AG04450 (cell line): ENCODE data around the gene UBTD1. TPM values are rescaled to one million over a fixed set of nuclear protein-coding genes. Genes with fewer than 3 reads are reported as not detected.

Experiments
- CTCF ChIA-PET: fragments of 300-600, 350-600 bp; formaldehyde crosslinking; extraction: SDS; loops from one replicate; lab custom pipeline; 2022; ENCODE audit warnings: antibody characterized with exemption, inconsistent platforms; lab: Charles Lee
- POLR2A ChIA-PET: fragments of 350-600 bp; formaldehyde crosslinking; extraction: SDS; loops from one replicate; lab custom pipeline; 2021; ENCODE audit warnings: antibody characterized with exemption, inconsistent platforms; lab: Yijun Ruan, JAX
- DNase-seq: peaks from one replicate; pipeline ENCODE4 v3.0.0-alpha.2; 2011; ENCODE audit warnings: low read depth, low spot score
- H3K27ac ChIP-seq: one replicate; pipeline ENCODE4 v1.5.1; 2012; ENCODE audit warnings: low read depth, low read length, control low read depth
- H3K27me3 ChIP-seq: one replicate; pipeline ENCODE4 v1.6.0; 2012; ENCODE audit warnings: low read length; ENCODE audit not compliant: control insufficient read depth, insufficient read depth
- H3K4me3 ChIP-seq: 2 replicates; pipeline ENCODE4 v1.5.1; 2011; ENCODE audit warnings: mild to moderate bottlenecking, low read depth, low read length, control low read depth
- H3K9me3 ChIP-seq: 2 replicates; pipeline ENCODE4 v1.5.1; 2012; ENCODE audit warnings: low read length; ENCODE audit not compliant: control insufficient read depth, insufficient read depth
- CTCF ChIP-seq: IDR thresholded peaks from 2 replicates; pipeline ENCODE4 v1.5.1; 2011; ENCODE audit warnings: low read depth, low read length, control low read depth, inconsistent platforms
- polyA minus RNA-seq: library from RNA; depleted of rRNA, polyadenylated mRNA; stranded (reverse); fragments of >200 nt; gene quantifications from 2 replicates; pipeline ENCODE4 v1.2.3, GENCODE V29; 2011; rRNA and poly(A)+ RNA removed
- polyA plus RNA-seq: library from polyadenylated mRNA; depleted of rRNA; stranded (reverse); fragments of >200 nt; gene quantifications from 2 replicates; pipeline ENCODE4 v1.2.3, GENCODE V29; 2011; rRNA removed

The UBTD1 gene, protein sequence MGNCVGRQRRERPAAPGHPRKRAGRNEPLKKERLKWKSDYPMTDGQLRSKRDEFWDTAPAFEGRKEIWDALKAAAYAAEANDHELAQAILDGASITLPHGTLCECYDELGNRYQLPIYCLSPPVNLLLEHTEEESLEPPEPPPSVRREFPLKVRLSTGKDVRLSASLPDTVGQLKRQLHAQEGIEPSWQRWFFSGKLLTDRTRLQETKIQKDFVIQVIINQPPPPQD
- polyA plus RNA-seq (15.5 and 20.3 TPM in 2 replicates), polyA minus RNA-seq (7.9 and 9.6 TPM in 2 replicates)

DNA sequence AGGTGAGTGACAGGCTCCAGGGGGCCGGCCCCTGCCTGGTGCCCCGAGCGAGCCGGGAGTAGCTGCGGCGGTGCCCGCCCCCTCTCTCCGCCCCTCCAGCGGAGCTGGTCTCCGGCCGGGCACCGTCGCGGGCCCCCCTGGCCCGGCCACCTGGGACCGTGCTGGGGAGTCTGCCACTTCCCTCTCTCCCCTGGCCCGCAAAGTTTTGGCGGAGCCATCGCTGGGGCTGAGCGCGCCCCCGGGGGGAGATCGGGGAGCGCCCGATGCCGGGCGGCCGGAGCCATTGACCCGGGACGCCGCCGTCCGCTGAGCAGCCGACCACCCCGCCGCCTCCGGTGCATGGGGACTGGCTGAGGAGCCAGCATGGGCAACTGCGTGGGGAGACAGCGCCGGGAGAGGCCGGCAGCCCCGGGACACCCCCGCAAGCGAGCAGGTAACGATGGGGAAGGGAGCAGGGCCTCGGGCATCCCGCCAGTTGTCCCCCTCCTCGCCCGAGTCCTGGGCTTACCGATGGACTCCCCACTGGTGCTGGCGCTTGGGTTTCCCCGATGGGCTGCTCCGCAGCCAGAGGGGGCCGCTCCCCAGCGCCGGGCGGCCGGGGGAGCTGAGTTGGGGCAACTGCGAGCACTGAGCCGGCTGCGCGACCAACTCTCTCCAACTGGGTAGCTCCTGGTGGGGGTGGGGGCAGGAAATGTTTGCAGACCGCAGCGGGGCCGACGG, at the start of gene UBTD1:
TSS of gene UBTD1 (plus strand) at position 84 of the 720 bp plus-strand sequence. CDS start at position 364, 280 bp downstream.
- no peaks in the 10 kb centered on the region for H3K27me3 ChIP-seq
- DNase-seq, result no peak
- ChIA-PET POLR2A (interaction anchor here (0.6 to 1.7 kb wide), 9 partner anchors 9 to 97 kb away, joined by 3 to 10 read pairs (median 4); no protein-coding TSS in a partner anchor), CTCF (interaction anchor here (0.5 to 3.1 kb wide), 13 partner anchors 9 to 143 kb away, joined by 3 to 26 read pairs (median 3); partner anchors contain the start of gene ANKRD2)
- TF ChIP-seq CTCF, result peak; percentile 21; the same call in 1 of the 2 replicates
- no peaks in the 10 kb centered on the region; the same call in 1 of the 2 replicates for H3K9me3 ChIP-seq
- H3K27ac ChIP-seq, result peak within 1 kb of the TSS; percentile 87
- peak within 1 kb of the TSS; percentile 78 for H3K4me3 ChIP-seq

DNA sequence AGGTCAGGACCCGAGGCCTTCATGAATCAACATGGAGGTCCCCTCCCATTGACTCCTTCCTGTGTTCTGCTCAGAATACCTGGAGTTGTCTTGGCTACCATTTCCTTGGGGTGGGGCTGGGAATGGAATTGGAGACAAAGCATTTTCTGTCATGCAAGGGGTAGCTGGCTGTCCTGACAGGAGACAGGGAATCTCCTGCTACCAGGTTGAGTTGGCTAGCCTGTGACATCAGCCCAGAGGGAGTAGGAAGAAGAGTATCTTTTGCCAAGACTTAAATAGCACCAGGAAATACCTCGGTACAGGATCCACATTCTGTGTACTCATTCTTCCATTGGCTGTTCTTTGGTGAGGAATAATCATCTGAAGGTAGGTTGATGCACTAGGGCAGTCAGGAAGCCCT, 47.9 kb upstream of the UBTD1 start:
- no peak for DNase-seq

DNA sequence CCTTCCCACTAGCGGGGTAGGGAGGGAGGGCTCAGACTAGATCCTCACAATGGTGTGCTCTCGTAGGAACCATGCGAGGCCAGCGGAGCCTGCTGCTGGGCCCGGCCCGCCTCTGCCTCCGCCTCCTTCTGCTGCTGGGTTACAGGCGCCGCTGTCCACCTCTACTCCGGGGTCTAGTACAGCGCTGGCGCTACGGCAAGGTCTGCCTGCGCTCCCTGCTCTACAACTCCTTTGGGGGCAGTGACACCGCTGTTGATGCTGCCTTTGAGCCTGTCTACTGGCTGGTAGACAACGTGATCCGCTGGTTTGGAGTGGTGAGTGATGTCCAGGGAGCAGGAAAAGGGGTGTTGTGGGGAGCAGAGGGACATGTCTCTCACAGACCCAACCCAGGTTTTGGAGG, 47.1 kb upstream of the UBTD1 start:
- Histone ChIP-seq H3K27ac (no peak overlapping the region), H3K4me3 (no peak overlapping the region), H3K27me3 (no peaks in the 10 kb centered on the region), H3K9me3 (no peaks in the 10 kb centered on the region)
- TF ChIP-seq CTCF, result no peak
- ChIA-PET CTCF (no interaction called here), POLR2A (interaction anchor here (0.6 kb wide), 1 partner anchor 75 kb away, joined by 7 read pairs; no protein-coding TSS in a partner anchor)
- DNase-seq, result no peak

More for the DNA sequence above, 47.9 kb upstream of the UBTD1 start:
- H3K4me3 ChIP-seq, result no peak overlapping the region
- H3K27ac ChIP-seq, result no peak overlapping the region
- no peaks in the 10 kb centered on the region for H3K9me3 ChIP-seq
- POLR2A ChIA-PET, result interaction anchor here (0.6 kb wide), 1 partner anchor 76 kb away, joined by 7 read pairs; no protein-coding TSS in a partner anchor
- TF ChIP-seq CTCF, result no peak
- no peaks in the 10 kb centered on the region for H3K27me3 ChIP-seq
- CTCF ChIA-PET, result interaction anchor here (1.2 to 1.8 kb wide), 2 partner anchors 13 to 250 kb away, joined by 4 to 5 read pairs; no protein-coding TSS in a partner anchor

DNA sequence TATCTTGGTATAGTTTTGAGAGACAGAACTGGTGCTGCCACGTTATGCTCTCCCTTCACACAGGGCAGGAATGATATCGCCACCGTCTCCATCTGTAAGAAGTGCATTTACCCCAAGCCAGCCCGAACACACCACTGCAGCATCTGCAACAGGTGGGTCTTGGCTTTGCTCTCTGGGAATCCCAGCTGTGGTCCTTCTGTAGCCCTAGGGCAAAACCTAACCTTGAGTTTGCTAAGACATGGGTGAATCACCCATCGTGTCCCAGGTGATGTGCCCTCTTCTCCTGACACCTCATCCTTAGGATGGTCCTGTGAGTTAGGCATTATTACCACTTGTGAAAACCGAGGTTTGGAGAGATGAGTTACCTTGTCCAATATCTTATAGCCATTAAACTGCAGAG, 46.4 kb upstream of the UBTD1 start:
- Histone ChIP-seq H3K27ac (no peak overlapping the region), H3K9me3 (no peaks in the 10 kb centered on the region), H3K4me3 (no peak overlapping the region), H3K27me3 (no peaks in the 10 kb centered on the region)
- no peak for TF ChIP-seq CTCF
- DNase-seq, result no peak
- ChIA-PET CTCF (interaction anchor here (0.5 to 1.2 kb wide), 2 partner anchors 12 to 101 kb away, joined by 3 to 5 read pairs; no protein-coding TSS in a partner anchor), POLR2A (no interaction called here)
